ENCODE measurements around the gene MAPRE3. TPM values are rescaled to one million over a fixed set of nuclear protein-coding genes. Genes with fewer than 3 reads are reported as not detected.
"Not testable (repeated sequence)": the region's sequence is repeated elsewhere in the genome, so short reads cannot be mapped to it uniquely, and the experiment has no call there.

Gene MAPRE3
- total RNA-seq, 5 donors from 2014 or later (not counting 1 experiment from before 2014, with no cell fraction given): 4.0 to 5.1 (median 4.7) TPM

- ATAC-seq (replicated peaks in 1 of 4): no peak
- POLR2A ChIA-PET: interaction anchor here (0.7 to 1.2 kb wide), 2 partner anchors 24 to 1964 kb away, joined by 3 to 4 read pairs; no protein-coding TSS in a partner anchor
- H3K4me3 ChIP-seq (ENCODE audit: control insufficient read depth in 1 of 2, extremely low read depth in 1 of 2, low read length in 1 of 2): no peak overlapping the region
- peak overlapping the region; percentile 26 for H3K27ac ChIP-seq (ENCODE audit: low read length)
- Mint-ChIP-seq H3K4me3 (peak overlapping the region in 1 of 3 donors; percentile 55), H3K27me3 (no peaks in the 10 kb centered on the region), H3K9me3 (no peaks in the 10 kb centered on the region), H3K36me3 (peaks cover under 1% of the 10 kb centered on the region), H3K4me1 (peaks cover 47 to 61% (median 48%) of the 10 kb centered on the region in 3 donors), H3K27ac (peak overlapping the region; percentile 84 to 89)
- H3K27me3 ChIP-seq (replicated peaks in 1 of 2; ENCODE audit: control insufficient read depth in 2 of 2, extremely low read depth in 1 of 2, insufficient read depth in 2 of 2, low read length in 1 of 2): no peaks in the 10 kb centered on the region
- 30% methylated on average over 3 of the region's 4 CpGs for WGBS (ENCODE audit: insufficient coverage)
- H3K9me3 ChIP-seq: no peaks in the 10 kb centered on the region
- CTCF ChIA-PET: no interaction called here
- H3K36me3 ChIP-seq (ENCODE audit: control insufficient read depth in 2 of 2, extremely low read depth in 1 of 2, insufficient read depth in 1 of 2, low read length in 1 of 2): peaks cover 0 to 7% of the 10 kb centered on the region in 2 donors
- H3K4me1 ChIP-seq (ENCODE audit: control insufficient read depth in 1 of 2, extremely low read depth in 1 of 2, insufficient read depth in 2 of 2, low read length in 2 of 2): peaks cover 19 to 46% of the 10 kb centered on the region in 2 experiments
- DNase-seq: peak in 30 of 35 experiments; percentile 29 to 78 (median 54)
These were observed 104.5 kb downstream of the MAPRE3 start for GRCh38 chr2:27074738-27075565.

- H3K27me3 Mint-ChIP-seq; ATAC-seq (replicated peaks in 1 of 4); CTCF ChIA-PET; H3K27me3 ChIP-seq (replicated peaks in 1 of 2; ENCODE audit: control insufficient read depth in 2 of 2, extremely low read depth in 1 of 2, insufficient read depth in 2 of 2, low read length in 1 of 2); H3K36me3 ChIP-seq (ENCODE audit: control insufficient read depth in 2 of 2, extremely low read depth in 1 of 2, insufficient read depth in 1 of 2, low read length in 1 of 2); H3K36me3 Mint-ChIP-seq; H3K4me3 ChIP-seq (ENCODE audit: control insufficient read depth in 1 of 2, extremely low read depth in 1 of 2, low read length in 1 of 2); DNase-seq; H3K9me3 Mint-ChIP-seq; H3K9me3 ChIP-seq: not testable (repeated sequence)
- Histone ChIP-seq H3K27ac (ENCODE audit: low read length) (peak overlapping the region; percentile 26), H3K4me1 (ENCODE audit: control insufficient read depth in 1 of 2, extremely low read depth in 1 of 2, insufficient read depth in 2 of 2, low read length in 2 of 2) (peaks cover 16 to 44% of the 10 kb centered on the region in 2 experiments)
- POLR2A ChIA-PET: interaction anchor here in 1 of 2 donors (0.7 kb wide), 1 partner anchor 1964 kb away, joined by 3 read pairs; no protein-coding TSS in a partner anchor
- Mint-ChIP-seq H3K4me1 (peaks cover 47 to 60% (median 48%) of the 10 kb centered on the region in 3 donors), H3K27ac (peak overlapping the region; percentile 84 to 89), H3K4me3 (peak overlapping the region in 1 of 3 donors; percentile 55)
- 14% methylated on average over 2 of the region's 6 CpGs for WGBS (ENCODE audit: insufficient coverage)
These were observed 105.1 kb downstream of the MAPRE3 start for GRCh38 chr2:27075566-27075871.

GRCh38 chr2:27076323-27076722, 105.9 kb downstream of the MAPRE3 start:
- POLR2A ChIA-PET: no interaction called here

More at GRCh38 chr2:27076323-27076722, 105.9 kb downstream of the MAPRE3 start:
- H3K9me3 ChIP-seq: no peaks in the 10 kb centered on the region
- DNase-seq (no peak), ATAC-seq (replicated peaks in 1 of 4) (no peak)
- H3K36me3 Mint-ChIP-seq: no peaks in the 10 kb centered on the region
- H3K36me3 ChIP-seq (ENCODE audit: control insufficient read depth in 2 of 2, extremely low read depth in 1 of 2, insufficient read depth in 1 of 2, low read length in 1 of 2): no peaks in the 10 kb centered on the region
- no peaks in the 10 kb centered on the region for H3K9me3 Mint-ChIP-seq
- H3K27ac ChIP-seq (ENCODE audit: low read length): no peak overlapping the region
- H3K27me3 Mint-ChIP-seq: no peaks in the 10 kb centered on the region
- H3K4me3 ChIP-seq (ENCODE audit: control insufficient read depth in 1 of 2, extremely low read depth in 1 of 2, low read length in 1 of 2): no peak overlapping the region
- CTCF ChIA-PET: interaction anchor here in 1 of 2 donors (1.2 kb wide), 1 partner anchor 26 kb away, joined by 3 read pairs; no protein-coding TSS in a partner anchor
- peaks cover 47 to 60% (median 50%) of the 10 kb centered on the region in 3 donors for H3K4me1 Mint-ChIP-seq
- H3K4me1 ChIP-seq (ENCODE audit: control insufficient read depth in 1 of 2, extremely low read depth in 1 of 2, insufficient read depth in 2 of 2, low read length in 2 of 2): peaks cover 14 to 44% of the 10 kb centered on the region in 2 experiments
- peak overlapping the region in 1 of 2 donors; percentile 57 for H3K27ac Mint-ChIP-seq
- H3K4me3 Mint-ChIP-seq: peak overlapping the region in 1 of 3 donors; percentile 44
- 95% methylated on average over 4 of the region's 4 CpGs for WGBS (ENCODE audit: insufficient coverage)
- no peaks in the 10 kb centered on the region for H3K27me3 ChIP-seq (replicated peaks in 1 of 2; ENCODE audit: control insufficient read depth in 2 of 2, extremely low read depth in 1 of 2, insufficient read depth in 2 of 2, low read length in 1 of 2)

Other genes with a start within 250 kb of the MAPRE3 start
- 10 to 100 TPM; 17.6 to 20.0 (median 18.4) TPM for gene SLC35F6, start 206.4 kb upstream of the MAPRE3 start, total RNA-seq
- gene CENPA, start 184.6 kb upstream of the MAPRE3 start, total RNA-seq: 1 to 10 TPM in 2 of 5 donors, under 1 TPM in 3; 0.30 to 1.9 (median 0.76) TPM
- gene DPYSL5, start 122.5 kb upstream of the MAPRE3 start, total RNA-seq: not detected
- 10 to 100 TPM; 37.6 to 84.5 (median 71.6) TPM for gene TMEM214, start 62.3 kb downstream of the MAPRE3 start, total RNA-seq
- 10 to 100 TPM in 3 of 5 donors, 1 to 10 TPM in 2; 9.5 to 13.3 (median 11.2) TPM for gene AGBL5, start 81.0 kb downstream of the MAPRE3 start, total RNA-seq
- gene OST4, start 101.0 kb downstream of the MAPRE3 start, total RNA-seq: 100 to 1,000 TPM; 217 to 292 (median 236) TPM
- gene EMILIN1, start 108.0 kb downstream of the MAPRE3 start, total RNA-seq: 1 to 10 TPM in 1 of 5 donors, under 1 TPM in 4; 0.28 to 1.1 (median 0.85) TPM
- 1 to 10 TPM; 3.7 to 9.1 (median 6.7) TPM for gene KHK, start 116.1 kb downstream of the MAPRE3 start, total RNA-seq
- gene CGREF1, start 148.5 kb downstream of the MAPRE3 start, total RNA-seq: 1 to 10 TPM in 1 of 5 donors, under 1 TPM in 3, not detected in 1; 0.21 to 1.1 (median 0.34) TPM
- gene ABHD1, start 153.2 kb downstream of the MAPRE3 start, total RNA-seq: 1 to 10 TPM in 3 of 5 donors, under 1 TPM in 2; 0.66 to 1.4 (median 1.2) TPM
- 10 to 100 TPM; 23.3 to 62.2 (median 59.9) TPM for gene PREB, start 164.0 kb downstream of the MAPRE3 start, total RNA-seq
- gene PRR30, start 168.8 kb downstream of the MAPRE3 start, total RNA-seq: not detected
- gene TCF23, start 178.4 kb downstream of the MAPRE3 start, total RNA-seq: not detected
- 100 to 1,000 TPM in 2 of 5 donors, 10 to 100 TPM in 3; 78.9 to 106 (median 96.0) TPM for gene ATRAID, start 241.4 kb downstream of the MAPRE3 start, total RNA-seq
- 100 to 1,000 TPM in 2 of 5 donors, 10 to 100 TPM in 3; 37.5 to 214 (median 43.0) TPM for gene SLC5A6, start 241.6 kb downstream of the MAPRE3 start, total RNA-seq
- gene CAD, start 246.7 kb downstream of the MAPRE3 start, total RNA-seq: 10 to 100 TPM; 38.5 to 78.2 (median 65.4) TPM